ENCODE results near the gene SLC16A5.
A peak's percentile ranks its signal among the peaks of the same experiment; 100 is the strongest.
"Not testable (repeated sequence)": the region's sequence is repeated elsewhere in the genome, so short reads cannot be mapped to it uniquely, and the experiment has no call there.

Gene SLC16A5

GRCh38 chr17:75133607-75134347 is 46.0 kb downstream of the SLC16A5 start:
- not testable (repeated sequence) for DNase-seq (ENCODE audit: low read depth, low spot score)

GRCh38 chr17:75135452-75135851 is 47.7 kb downstream of the SLC16A5 start:
- DNase-seq (ENCODE audit: low read depth, low spot score) = no peak

- DNase-seq (ENCODE audit: low read depth, low spot score) = no peak
Measured at GRCh38 chr17:75135946-75136345, 48.2 kb downstream of the SLC16A5 start.

- DNase-seq (ENCODE audit: low read depth, low spot score) = not testable (repeated sequence)
Measured at GRCh38 chr17:75137762-75138161, 50.0 kb downstream of the SLC16A5 start.

- DNase-seq (ENCODE audit: low read depth, low spot score) = no peak
Measured at GRCh38 chr17:75138519-75138918, 50.8 kb downstream of the SLC16A5 start.

- no peak for DNase-seq (ENCODE audit: low read depth, low spot score)
Measured at GRCh38 chr17:75142236-75142971, 54.6 kb downstream of the SLC16A5 start.

GRCh38 chr17:75144816-75145512 is 57.2 kb downstream of the SLC16A5 start:
- no peak for DNase-seq (ENCODE audit: low read depth, low spot score)

- no peak for DNase-seq (ENCODE audit: low read depth, low spot score)
Measured at GRCh38 chr17:75146592-75146991, 58.8 kb downstream of the SLC16A5 start.

GRCh38 chr17:75147878-75148546 is 60.3 kb downstream of the SLC16A5 start:
- no peak for DNase-seq (ENCODE audit: low read depth, low spot score)

- DNase-seq (ENCODE audit: low read depth, low spot score) = no peak
Measured at GRCh38 chr17:75151930-75152329, 64.2 kb downstream of the SLC16A5 start.

GRCh38 chr17:75152523-75152921 is 64.8 kb downstream of the SLC16A5 start:
- no peak for DNase-seq (ENCODE audit: low read depth, low spot score)

- DNase-seq (ENCODE audit: low read depth, low spot score) = no peak
Measured at GRCh38 chr17:75152922-75153779, 65.4 kb downstream of the SLC16A5 start.

GRCh38 chr17:75153780-75154194 is 66.0 kb downstream of the SLC16A5 start:
- DNase-seq (ENCODE audit: low read depth, low spot score) = no peak

- peak; percentile 96 for DNase-seq (ENCODE audit: low read depth, low spot score)
Measured at GRCh38 chr17:75154195-75155106, 66.7 kb downstream of the SLC16A5 start, which contains the start of gene JPT1. Gene JPT1, minus strand, starts transcription at chr17:75154512. Its CDS starts 115 bp downstream, at chr17:75154397.

- no peak for DNase-seq (ENCODE audit: low read depth, low spot score)
Measured at GRCh38 chr17:75155191-75155601, 67.4 kb downstream of the SLC16A5 start.

Data from brain pericyte (primary cell).